Adrenal gland (tissue), 5 donors: ENCODE results near the gene PACRG.

Source experiments
- CTCF ChIP-seq, 6 experiments: fragments of 450-650 bp in 4 of 6; fragments of 200-600 bp in 2 of 6; sonication (generic) in 1 of 6; IDR thresholded peaks; 1 replicate in 5 of 6; 2 replicates in 1 of 6; pipeline versions ENCODE4 v1.5.1 to v1.8.0; 2016 to 2021; ENCODE audit warnings: antibody characterized with exemption in 6 of 6, mild to moderate bottlenecking in 2 of 6, moderate library complexity in 1 of 6
- POLR2A ChIP-seq, 2 donors: fragments of 450-650 bp; IDR thresholded peaks; one replicate each; pipeline ENCODE4 v1.6.1; 2017; ENCODE audit warnings: antibody characterized with exemption in 2 of 2, mild to moderate bottlenecking in 2 of 2, moderate library complexity in 1 of 2
- donor health status: DM: no; HTN: no; CAD: no.

- TF ChIP-seq CTCF (IDR thresholded peaks at IDR 0.05) (no peak), POLR2A (IDR thresholded peaks at IDR 0.05) (no peak)
Observed at GRCh38 chr6:162921062-162921461, 193.3 kb downstream of the PACRG start.
